ENCODE results near the gene SPECC1. TPM values are rescaled to one million over a fixed set of nuclear protein-coding genes. Genes with fewer than 3 reads are reported as not detected.
"Not testable (repeated sequence)": the region's sequence is repeated elsewhere in the genome, so short reads cannot be mapped to it uniquely, and the experiment has no call there.

The SPECC1 gene
- total RNA-seq, 4 donors from 2014 or later, result 9.8 to 24.2 (median 11.7) TPM

- WGBS, 2 donors, result 0 to 1% methylated on average over 13 to 18 of the region's 18 CpGs
- intact Hi-C loops (cut with DNase I; ENCODE audit: low total_unique reads), result no loop called here
- TF ChIP-seq, protein P1, sequence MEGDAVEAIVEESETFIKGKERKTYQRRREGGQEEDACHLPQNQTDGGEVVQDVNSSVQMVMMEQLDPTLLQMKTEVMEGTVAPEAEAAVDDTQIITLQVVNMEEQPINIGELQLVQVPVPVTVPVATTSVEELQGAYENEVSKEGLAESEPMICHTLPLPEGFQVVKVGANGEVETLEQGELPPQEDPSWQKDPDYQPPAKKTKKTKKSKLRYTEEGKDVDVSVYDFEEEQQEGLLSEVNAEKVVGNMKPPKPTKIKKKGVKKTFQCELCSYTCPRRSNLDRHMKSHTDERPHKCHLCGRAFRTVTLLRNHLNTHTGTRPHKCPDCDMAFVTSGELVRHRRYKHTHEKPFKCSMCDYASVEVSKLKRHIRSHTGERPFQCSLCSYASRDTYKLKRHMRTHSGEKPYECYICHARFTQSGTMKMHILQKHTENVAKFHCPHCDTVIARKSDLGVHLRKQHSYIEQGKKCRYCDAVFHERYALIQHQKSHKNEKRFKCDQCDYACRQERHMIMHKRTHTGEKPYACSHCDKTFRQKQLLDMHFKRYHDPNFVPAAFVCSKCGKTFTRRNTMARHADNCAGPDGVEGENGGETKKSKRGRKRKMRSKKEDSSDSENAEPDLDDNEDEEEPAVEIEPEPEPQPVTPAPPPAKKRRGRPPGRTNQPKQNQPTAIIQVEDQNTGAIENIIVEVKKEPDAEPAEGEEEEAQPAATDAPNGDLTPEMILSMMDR (IDR thresholded peaks at IDR 0.05), result peak in 1 of 3 donors; percentile 55
- no peak for TF ChIP-seq POLR2A (IDR thresholded peaks at IDR 0.05)
These were observed 182 bp upstream of the SPECC1 start for GRCh38 chr17:20009052-20009301.

DNA sequence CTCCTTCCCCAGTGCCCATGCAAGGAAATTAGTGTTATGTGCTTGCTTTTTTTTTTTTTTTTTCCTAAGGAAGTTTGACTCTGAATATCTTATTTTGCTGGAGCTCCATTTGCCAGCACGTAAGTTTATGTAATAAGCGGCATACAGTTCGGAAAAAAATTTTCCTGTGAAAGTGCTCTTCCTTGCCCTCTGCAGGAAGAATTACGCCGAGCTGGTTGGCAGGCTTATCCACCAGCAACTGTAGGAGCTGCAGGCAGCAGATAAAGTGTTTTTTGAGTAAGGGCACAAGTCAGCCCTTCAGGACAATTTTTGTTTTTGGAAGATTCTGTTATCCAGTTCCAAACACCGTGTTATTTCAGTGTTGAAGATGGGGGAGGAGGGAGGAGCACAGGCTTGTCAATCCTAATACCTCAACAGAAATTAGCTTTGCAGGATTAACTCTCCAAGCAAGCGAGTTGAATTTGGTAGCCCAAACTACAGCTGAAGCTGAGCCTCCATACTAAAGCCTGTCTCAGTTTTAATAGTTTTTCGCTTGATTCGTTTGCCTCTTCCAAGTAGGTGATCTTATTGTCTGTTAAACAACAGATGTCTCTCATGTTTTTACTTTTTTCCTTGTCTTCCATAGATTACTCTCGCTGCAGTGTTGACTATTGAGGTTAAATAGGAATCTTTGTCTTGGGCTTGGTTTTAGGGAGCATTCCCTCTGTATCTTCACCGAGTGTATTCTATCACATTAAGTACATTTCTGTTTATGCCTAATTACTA lies 1.1 kb downstream of the SPECC1 start:
- TF ChIP-seq POLR2A (IDR thresholded peaks at IDR 0.05), result no peak
- TF ChIP-seq, protein P1 (IDR thresholded peaks at IDR 0.05), result no peak
- WGBS, 2 donors, result 20 to 22% methylated on average over 11 of the region's 11 CpGs
- no peak for DNase-seq (ENCODE audit: low spot score in 2 of 2)
- H3K4me3 ChIP-seq (ENCODE audit: low read depth, poor library complexity, severe bottlenecking), result peak overlapping the region; percentile 43
- intact Hi-C loops (cut with DNase I; ENCODE audit: low total_unique reads), result no loop called here

More at GRCh38 chr17:20009052-20009301, 182 bp upstream of the SPECC1 start:
- DNase-seq (ENCODE audit: low spot score in 2 of 2), result no peak
- peak overlapping the region; percentile 16 for H3K4me3 ChIP-seq (ENCODE audit: low read depth, poor library complexity, severe bottlenecking)

DNA sequence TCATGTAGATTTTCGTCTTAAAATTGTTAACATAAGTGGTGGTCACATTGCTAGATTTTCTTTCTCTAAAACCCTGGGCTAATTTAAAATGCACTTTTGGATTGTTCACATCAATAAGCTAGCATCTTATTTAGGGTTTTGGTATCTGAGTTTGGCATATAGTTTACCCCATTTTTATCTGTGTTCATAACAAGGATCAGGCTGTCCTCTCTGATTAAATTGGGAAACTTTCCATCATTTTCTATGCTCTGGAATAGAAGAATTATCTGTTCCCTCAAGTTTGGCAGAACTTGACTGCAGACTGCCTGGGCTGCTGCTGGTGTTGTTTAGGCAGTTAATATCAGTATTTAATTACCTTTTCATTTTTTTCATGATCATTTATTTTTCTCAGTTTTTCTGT lies 1.8 kb downstream of the SPECC1 start:
- no peak overlapping the region for H3K4me3 ChIP-seq (ENCODE audit: low read depth, poor library complexity, severe bottlenecking)
- TF ChIP-seq, protein P1 (IDR thresholded peaks at IDR 0.05), result no peak
- TF ChIP-seq POLR2A (IDR thresholded peaks at IDR 0.05), result no peak
- 62 to 74% methylated on average over 1 of the region's 1 CpG for WGBS, 2 donors
- DNase-seq (ENCODE audit: low spot score in 2 of 2), result no peak
- intact Hi-C loops (cut with DNase I; ENCODE audit: low total_unique reads), result no loop called here

DNA sequence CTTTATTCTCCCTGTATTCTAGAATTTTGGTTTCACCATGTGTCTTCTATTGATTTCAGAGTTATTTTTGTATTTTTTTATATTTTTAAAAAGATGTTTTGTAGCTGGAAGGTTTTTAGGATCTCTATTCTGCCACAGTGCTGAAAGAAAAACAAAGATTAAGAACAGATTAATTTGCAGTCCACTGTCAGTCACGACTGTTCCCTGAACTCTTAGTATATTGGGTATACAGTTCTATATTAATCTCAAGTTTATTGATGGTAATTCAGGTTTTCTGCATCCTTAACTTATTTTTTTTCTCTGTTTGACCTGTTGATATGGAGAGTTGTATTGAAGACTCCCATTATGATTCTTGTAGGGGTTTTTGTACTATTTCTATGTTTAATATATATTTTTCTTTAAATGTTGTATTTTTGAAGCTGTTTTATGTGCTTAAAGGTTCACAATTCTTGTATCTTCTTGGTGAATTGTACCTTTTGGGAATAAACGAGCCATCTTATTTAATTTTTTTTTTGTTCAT lies 2.9 kb downstream of the SPECC1 start:
- 75 to 79% methylated on average over 2 of the region's 2 CpGs for WGBS, 2 donors
- no peak overlapping the region for H3K4me3 ChIP-seq (ENCODE audit: low read depth, poor library complexity, severe bottlenecking)
- intact Hi-C loops (cut with DNase I; ENCODE audit: low total_unique reads), result no loop called here
- no peak for DNase-seq (ENCODE audit: low spot score in 2 of 2)
- TF ChIP-seq POLR2A (IDR thresholded peaks at IDR 0.05), result no peak
- TF ChIP-seq, protein P1 (IDR thresholded peaks at IDR 0.05), result no peak

DNA sequence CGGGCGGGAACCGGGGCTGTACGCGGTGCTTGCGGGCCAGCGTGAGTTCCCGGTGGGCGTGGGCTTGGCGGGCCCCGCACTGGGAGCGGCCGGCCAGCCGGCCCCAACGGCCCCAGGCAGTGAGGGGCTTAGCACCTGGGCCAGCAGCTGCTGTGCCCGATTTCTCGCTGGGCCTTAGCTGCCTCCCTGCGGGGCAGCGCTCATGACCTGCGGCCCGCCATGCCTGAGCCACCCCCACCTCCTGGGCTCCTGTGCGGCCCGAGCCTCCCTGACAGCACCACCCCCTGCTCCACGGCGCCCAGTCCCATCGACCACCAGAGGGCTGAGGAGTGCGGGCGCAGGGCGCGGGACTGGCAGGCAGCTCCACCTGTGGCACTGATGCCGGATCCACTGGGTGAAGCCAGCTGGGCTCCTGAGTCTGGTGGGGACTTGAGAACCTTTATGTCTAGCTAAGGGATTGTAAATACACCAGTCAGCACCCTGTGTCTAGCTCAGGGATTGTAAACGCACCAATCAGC lies 7.4 kb downstream of the SPECC1 start:
- H3K4me3 ChIP-seq (ENCODE audit: low read depth, poor library complexity, severe bottlenecking), result not testable (repeated sequence)
- 93 to 94% methylated on average over 32 of the region's 32 CpGs for WGBS, 2 donors

GRCh38 chr17:20022701-20023100 lies 13.5 kb downstream of the SPECC1 start:
- intact Hi-C loops (cut with DNase I; ENCODE audit: low total_unique reads), result no loop called here
- no peak for TF ChIP-seq POLR2A (IDR thresholded peaks at IDR 0.05)
- TF ChIP-seq, protein P1 (IDR thresholded peaks at IDR 0.05), result no peak
- WGBS, 2 donors, result 66 to 70% methylated on average over 4 of the region's 4 CpGs
- H3K4me3 ChIP-seq (ENCODE audit: low read depth, poor library complexity, severe bottlenecking), result no peak overlapping the region
- peak in 1 of 2 donors; percentile 65 for DNase-seq (ENCODE audit: low spot score in 2 of 2)

More for the DNA sequence above, 7.4 kb downstream of the SPECC1 start:
- intact Hi-C loops (cut with DNase I; ENCODE audit: low total_unique reads); DNase-seq (ENCODE audit: low spot score in 2 of 2): not testable (repeated sequence)

All from lower leg skin (tissue), 4 donors.